GM18909 (cell line): ENCODE data around the gene TRIM34.
A peak's percentile ranks its signal among the peaks of the same experiment; 100 is the strongest.
"Not testable (repeated sequence)": the region's sequence is repeated elsewhere in the genome, so short reads cannot be mapped to it uniquely, and the experiment has no call there.

Source experiments
- ATAC-seq: cut with Tn5 transposase; IDR thresholded peaks from one replicate; pipeline ENCODE4 v1.9.1; 2021; ENCODE audit warnings: mild to moderate bottlenecking; ENCODE audit not compliant: unreplicated experiment, poor library complexity

TRIM34 gene, protein sequence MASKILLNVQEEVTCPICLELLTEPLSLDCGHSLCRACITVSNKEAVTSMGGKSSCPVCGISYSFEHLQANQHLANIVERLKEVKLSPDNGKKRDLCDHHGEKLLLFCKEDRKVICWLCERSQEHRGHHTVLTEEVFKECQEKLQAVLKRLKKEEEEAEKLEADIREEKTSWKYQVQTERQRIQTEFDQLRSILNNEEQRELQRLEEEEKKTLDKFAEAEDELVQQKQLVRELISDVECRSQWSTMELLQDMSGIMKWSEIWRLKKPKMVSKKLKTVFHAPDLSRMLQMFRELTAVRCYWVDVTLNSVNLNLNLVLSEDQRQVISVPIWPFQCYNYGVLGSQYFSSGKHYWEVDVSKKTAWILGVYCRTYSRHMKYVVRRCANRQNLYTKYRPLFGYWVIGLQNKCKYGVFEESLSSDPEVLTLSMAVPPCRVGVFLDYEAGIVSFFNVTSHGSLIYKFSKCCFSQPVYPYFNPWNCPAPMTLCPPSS

DNA sequence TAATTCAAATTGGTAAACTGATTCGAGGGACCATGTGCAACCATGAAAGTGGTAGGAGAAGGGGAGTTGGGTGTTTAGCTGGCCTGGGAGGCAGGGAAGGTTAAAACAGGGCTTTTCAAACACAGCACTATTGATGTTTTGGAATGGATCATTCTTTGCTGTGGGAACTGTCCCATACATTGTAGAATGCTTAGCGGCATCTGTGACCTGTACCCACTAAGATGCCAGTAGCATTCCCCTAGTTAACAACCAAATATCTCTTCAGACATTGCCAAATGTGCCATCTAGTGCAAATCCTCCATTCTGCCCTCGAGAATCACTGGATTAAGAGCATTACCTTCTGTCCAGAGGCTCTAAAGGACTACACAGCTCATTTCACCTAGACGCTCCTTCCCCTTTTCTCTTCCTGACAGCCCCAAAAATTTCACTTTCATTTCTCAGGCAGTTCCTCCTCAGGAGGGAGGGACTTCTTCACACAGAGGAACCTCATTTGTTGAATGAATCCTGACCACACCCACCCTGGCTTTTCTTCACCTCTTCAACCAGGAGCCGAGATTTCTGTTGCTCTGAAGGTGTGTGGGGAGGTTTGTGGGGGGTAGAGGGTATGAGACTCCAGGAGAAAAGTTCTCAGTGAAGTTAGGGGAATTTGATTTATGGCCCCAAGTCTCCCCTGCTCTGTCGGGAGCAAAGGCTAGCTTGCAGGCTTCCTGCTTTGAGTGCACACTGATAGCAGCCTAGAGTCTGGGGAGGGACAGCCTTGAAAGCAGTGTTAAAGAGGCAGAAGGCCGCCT, at the start of gene TRIM34:
Gene TRIM34, plus strand, starts transcription at position 513 of the 791 bp plus-strand sequence. CDS start 7,331 bp downstream, outside the sequence.
- ATAC-seq = peak; percentile 97

DNA sequence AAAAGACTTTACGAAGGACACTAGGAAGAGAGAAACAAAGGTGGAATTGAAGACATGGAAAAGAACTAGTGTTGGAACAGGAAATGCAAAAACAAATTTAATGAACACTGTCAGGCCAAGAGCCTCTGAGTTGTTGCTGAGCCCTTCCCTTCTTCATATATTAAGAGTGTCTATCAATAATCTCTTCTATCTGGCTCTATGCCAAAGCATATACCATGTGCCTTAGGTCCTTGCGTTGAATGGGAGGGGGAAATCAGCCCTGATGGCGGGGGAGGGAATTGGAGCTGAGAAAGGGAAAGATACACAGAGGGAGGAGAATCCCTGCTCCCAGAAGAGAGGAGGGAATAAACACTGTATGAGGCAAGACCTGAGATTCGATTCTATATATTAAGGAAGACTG, 49.6 kb upstream of the TRIM34 start:
- ATAC-seq = no peak

GRCh38 chr11:5577101-5577500, 47.7 kb upstream of the TRIM34 start:
- ATAC-seq = no peak

GRCh38 chr11:5580577-5580976, 44.2 kb upstream of the TRIM34 start, which contains the start of gene OR52B6:
OR52B6 (plus strand) TSS chr11:5580877; CDS start chr11:5580877, 0 bp downstream.
- no peak for ATAC-seq

DNA sequence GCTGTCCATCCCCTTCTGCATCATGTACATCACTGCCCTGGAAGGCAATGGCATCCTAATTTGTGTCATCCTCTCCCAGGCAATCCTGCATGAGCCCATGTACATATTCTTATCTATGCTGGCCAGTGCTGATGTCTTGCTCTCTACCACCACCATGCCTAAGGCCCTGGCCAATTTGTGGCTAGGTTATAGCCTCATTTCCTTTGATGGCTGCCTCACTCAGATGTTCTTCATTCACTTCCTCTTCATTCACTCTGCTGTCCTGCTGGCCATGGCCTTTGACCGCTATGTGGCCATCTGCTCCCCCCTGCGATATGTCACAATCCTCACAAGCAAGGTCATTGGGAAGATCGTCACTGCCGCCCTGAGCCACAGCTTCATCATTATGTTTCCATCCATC, 43.8 kb upstream of the TRIM34 start:
- no peak for ATAC-seq

- not testable (repeated sequence) for ATAC-seq
These were observed 40.3 kb upstream of the TRIM34 start for GRCh38 chr11:5584458-5584857.

GRCh38 chr11:5589906-5590305, 34.9 kb upstream of the TRIM34 start:
- not testable (repeated sequence) for ATAC-seq

DNA sequence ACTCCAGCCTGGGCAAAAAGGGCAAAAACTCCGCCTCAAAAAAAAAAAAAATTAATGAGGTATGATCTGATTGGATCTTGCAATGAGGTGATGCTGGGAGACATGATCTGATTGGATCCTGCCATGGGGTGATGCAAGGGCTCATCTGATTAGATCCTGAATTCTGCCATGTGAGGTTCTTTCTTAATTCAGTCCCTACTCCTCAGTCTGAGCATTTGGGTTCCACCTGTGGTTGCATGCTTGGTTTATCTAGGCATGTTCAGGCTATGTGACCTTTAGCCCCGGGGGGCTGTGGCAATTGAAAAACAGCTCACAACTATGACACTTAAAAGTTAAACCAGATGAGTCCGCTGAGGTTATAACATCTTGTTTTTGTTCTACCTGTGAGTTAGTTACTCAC, 33.2 kb upstream of the TRIM34 start:
- ATAC-seq = no peak

DNA sequence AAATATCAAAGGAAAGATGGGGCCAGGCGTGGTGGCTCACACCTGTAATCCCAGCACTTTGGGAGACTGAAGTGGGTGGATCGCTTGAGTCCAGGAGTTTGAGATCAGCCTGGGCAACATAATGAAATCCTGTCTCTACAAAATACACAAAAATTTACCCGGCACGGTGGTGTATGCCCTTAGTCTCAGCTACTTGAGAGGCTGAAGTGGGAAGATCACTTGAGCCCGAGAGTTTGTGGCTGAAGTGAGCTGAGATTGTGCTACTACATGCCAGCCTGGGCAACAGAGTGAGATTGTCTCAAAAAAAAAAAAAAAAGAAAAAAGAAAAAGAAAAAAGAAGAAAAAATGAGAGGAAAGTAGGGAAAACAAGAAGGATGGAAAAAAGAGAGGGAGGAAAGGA, 32.2 kb upstream of the TRIM34 start:
- ATAC-seq = no peak

GRCh38 chr11:5593146-5593545, 31.7 kb upstream of the TRIM34 start:
- no peak for ATAC-seq

GRCh38 chr11:5596607-5597201, 28.1 kb upstream of the TRIM34 start, which contains the start of gene TRIM6:
TRIM6 (plus strand) TSS chr11:5596637; CDS start chr11:5596898, 261 bp downstream.
- ATAC-seq = peak; percentile 51

DNA sequence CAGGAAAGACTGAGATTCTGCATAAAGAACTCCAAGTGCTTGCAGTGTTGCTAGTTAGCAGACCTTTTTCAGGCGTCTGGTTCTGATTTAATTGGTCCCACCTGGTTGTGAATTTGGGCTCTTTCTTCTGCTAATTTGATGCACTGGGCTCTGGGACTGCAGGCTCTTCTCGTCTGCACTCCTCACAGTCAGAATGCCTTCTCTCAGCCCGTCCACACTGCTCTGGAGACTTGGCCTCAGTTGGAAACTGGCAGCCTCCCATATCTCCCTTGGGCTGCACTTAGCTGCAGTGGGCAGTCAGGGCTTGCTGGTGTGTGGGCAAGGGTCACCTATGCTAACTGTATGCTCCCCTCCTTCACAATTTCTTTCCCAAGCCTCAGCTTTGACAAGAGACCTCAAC, 26.8 kb upstream of the TRIM34 start:
- ATAC-seq = no peak

DNA sequence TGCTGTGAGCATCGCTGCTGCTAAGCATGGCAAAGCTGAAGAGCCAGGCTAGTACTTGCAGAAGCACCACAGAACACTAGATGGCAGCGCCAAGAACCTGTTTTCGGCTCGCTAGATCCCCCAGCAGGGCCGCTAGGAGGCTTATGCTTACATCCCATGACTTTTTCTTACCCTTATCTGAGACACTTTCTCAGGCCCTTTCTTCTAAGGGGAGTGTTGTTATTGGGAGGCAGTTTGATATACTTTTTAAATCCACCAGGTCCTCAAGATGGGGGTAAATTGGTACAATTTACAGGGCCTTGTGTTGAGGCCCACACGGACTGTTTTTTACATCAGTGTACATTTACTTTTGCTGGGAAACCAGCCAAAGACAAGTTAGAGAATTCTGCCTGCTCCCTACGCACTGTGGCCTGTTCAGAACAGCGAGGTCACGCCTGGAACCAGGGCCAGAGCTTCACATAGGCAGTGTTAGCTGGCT, 24.4 kb upstream of the TRIM34 start:
- ATAC-seq = peak; percentile 89

DNA sequence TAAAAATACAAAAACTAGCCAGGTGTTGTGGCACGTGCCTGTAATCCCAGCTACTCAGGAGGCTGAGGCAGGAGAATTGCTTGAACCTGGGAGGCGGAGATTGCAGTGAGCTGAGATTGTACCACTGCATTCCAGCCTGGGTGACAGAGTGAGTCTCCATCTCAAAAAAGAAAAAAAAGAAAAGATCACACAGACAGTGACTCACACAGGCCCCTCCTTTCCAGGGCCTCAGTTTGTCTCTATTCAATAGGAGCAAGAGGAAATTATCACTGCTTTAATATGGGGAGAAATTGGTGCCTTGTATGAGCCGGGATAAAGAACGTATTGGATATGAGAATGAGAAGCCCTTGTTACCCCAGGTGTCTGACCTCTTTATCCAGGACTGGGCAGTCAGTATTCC, 22.0 kb upstream of the TRIM34 start:
- not testable (repeated sequence) for ATAC-seq

- no peak for ATAC-seq
These were observed 21.5 kb upstream of the TRIM34 start for GRCh38 chr11:5603326-5603725.

DNA sequence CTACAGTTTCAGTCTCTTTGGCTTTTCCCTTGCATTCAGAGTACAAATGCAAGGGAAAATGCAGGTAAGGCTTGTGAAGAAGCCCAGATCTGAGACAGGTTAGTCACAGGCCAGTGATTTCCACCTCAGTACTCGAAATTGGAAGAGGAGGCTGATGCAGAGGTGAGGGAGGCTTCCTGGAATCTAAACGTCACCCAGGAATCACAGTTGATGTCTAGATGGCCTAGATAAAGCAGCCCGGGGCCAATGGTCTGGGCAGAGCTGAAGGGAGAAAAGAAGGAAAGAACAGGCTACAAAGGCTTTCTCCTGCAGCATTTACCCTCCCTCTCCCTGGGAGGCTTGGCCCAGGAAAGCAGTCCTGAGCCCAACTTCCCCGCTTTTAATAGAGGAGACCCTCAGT, 19.9 kb upstream of the TRIM34 start:
- no peak for ATAC-seq

GRCh38 chr11:5605849-5606248, 19.0 kb upstream of the TRIM34 start:
- ATAC-seq = no peak

DNA sequence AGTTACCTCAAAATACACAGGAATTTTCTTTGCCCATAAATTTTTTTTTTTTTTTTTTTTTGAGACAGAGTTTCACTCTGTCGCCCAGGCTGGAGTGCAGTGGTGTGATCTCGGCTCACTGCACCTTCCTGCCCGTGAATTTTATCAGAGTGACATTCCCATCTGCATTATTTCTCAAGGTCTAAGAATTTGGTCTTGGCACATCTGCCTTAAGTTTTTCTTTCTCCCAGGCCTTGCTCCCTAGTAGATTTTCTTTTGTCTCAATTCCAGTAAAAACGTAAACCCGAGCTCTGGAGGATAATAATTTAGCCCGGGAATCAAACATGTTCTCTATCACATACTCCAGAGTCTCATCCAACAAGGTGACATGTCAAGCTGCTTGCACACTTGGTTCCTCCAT, 16.0 kb upstream of the TRIM34 start:
- ATAC-seq = no peak

- no peak for ATAC-seq
These were observed 14.4 kb upstream of the TRIM34 start for GRCh38 chr11:5610446-5610845.

DNA sequence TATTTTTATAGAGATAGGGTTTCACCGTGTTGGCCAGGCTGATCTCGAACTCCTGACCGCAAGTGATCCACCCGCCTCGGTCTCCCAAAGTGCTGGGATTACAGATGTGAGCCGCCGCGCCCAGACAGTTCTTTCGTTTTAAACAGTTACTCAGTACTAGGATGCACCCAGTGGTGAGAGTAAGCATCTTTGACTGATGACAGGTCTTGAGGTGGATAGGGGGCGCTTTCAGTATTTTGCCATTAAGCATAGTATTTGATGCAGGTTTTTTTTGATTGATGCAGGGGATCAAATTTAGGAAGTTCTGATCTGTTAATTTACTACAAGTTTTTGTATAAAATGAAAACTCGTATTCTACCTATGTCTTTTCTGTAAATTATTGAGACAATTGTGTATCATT, 13.2 kb upstream of the TRIM34 start:
- no peak for ATAC-seq

DNA sequence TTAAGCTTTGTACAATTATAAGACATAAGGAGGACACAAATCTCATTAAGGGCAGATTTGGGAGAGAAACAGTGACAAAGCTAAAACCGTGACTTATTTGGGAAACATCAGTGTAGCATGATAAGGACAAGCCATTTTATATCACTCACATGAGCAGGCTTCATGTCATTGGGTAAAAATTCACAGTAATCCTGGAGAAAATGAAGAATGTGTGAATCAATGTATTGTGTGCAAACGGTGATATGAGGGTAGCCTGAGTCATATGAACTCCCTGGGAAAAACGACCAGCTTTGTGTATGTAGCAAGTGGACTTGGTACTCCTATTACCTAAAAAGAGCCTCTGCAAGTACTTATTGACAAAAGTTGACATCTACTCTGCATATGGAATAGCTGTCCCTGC, 6.0 kb upstream of the TRIM34 start:
- no peak for ATAC-seq
